Mesangial cell (primary cell): ENCODE data around the gene CATSPER4. TPM values are rescaled to one million over a fixed set of nuclear protein-coding genes. Genes with fewer than 3 reads are reported as not detected.

Source experiments
- total RNA-seq: library from RNA; depleted of rRNA; stranded (reverse); fragments of >200 nt; gene quantifications from 2 replicates; pipeline ENCODE4 v1.2.3, GENCODE V29; 2015

CATSPER4 gene
- total RNA-seq: not detected in 2 replicates

GRCh38 chr1:26190373-26190987 is at the start of gene CATSPER4:
Gene CATSPER4, plus strand, starts transcription at chr1:26190602. Its CDS starts 26 bp downstream, at chr1:26190628.

GRCh38 chr1:26158908-26159742 is 31.3 kb upstream of the CATSPER4 start, which contains the start of gene FAM110D:
Gene FAM110D, plus strand, starts transcription at chr1:26159079. Its CDS starts 2,213 bp downstream, at chr1:26161292.

GRCh38 chr1:26168410-26169197 is 21.8 kb upstream of the CATSPER4 start, which contains the start of gene C1orf232:
Gene C1orf232, minus strand, starts transcription at chr1:26168963. Its CDS starts 464 bp downstream, at chr1:26168499.

GRCh38 chr1:26169669-26170471 is 20.5 kb upstream of the CATSPER4 start, which contains the start of gene ZNF593:
Gene ZNF593, plus strand, starts transcription at chr1:26169908. Its CDS starts 76 bp downstream, at chr1:26169984.

GRCh38 chr1:26171084-26172072 is 19.0 kb upstream of the CATSPER4 start, which contains the start of gene ZNF593OS:
Gene ZNF593OS, minus strand, starts transcription at chr1:26171832. Its CDS starts 171 bp downstream, at chr1:26171661.

GRCh38 chr1:26177182-26177684 is 13.2 kb upstream of the CATSPER4 start, which contains the start of gene CNKSR1:
Gene CNKSR1, plus strand, starts transcription at chr1:26177491. Its CDS starts 57 bp downstream, at chr1:26177548.

GRCh38 chr1:26233903-26234643 is 43.7 kb downstream of the CATSPER4 start, which contains the start of gene CEP85:
Gene CEP85, plus strand, starts transcription at chr1:26234200. Its CDS starts 5,584 bp downstream, at chr1:26239784.

Other genes with a start within 250 kb of the CATSPER4 start
- 9.4 and 9.6 TPM in 2 replicates for gene PAFAH2, start 192.5 kb upstream of the CATSPER4 start, total RNA-seq
- gene EXTL1, start 168.8 kb upstream of the CATSPER4 start, total RNA-seq: 0.65 and 2.3 TPM in 2 replicates
- 0.38 TPM in 1 of 2 replicates, not detected in the other for gene SLC30A2, start 144.5 kb upstream of the CATSPER4 start, total RNA-seq
- 0.38 TPM in 1 of 2 replicates, not detected in the other for gene TRIM63, start 123.0 kb upstream of the CATSPER4 start, total RNA-seq
- 2.0 and 2.9 TPM in 2 replicates for gene PDIK1L, start 78.8 kb upstream of the CATSPER4 start, total RNA-seq
- gene FAM110D, start 31.5 kb upstream of the CATSPER4 start, total RNA-seq: 0.25 TPM in 1 of 2 replicates, not detected in the other
- not detected in 2 replicates for gene C1orf232, start 21.6 kb upstream of the CATSPER4 start, total RNA-seq
- gene ZNF593, start 20.7 kb upstream of the CATSPER4 start, total RNA-seq: 103 and 117 TPM in 2 replicates
- gene ZNF593OS, start 18.8 kb upstream of the CATSPER4 start, total RNA-seq: 0.13 TPM in 1 of 2 replicates, not detected in the other
- gene CNKSR1, start 13.1 kb upstream of the CATSPER4 start, total RNA-seq: 1.5 and 3.4 TPM in 2 replicates
- 4.9 and 17.8 TPM in 2 replicates for gene CEP85, start 43.6 kb downstream of the CATSPER4 start, total RNA-seq
- gene SH3BGRL3, start 89.5 kb downstream of the CATSPER4 start, total RNA-seq: 121 and 161 TPM in 2 replicates
- gene UBXN11, start 116.0 kb downstream of the CATSPER4 start, total RNA-seq: 3.6 and 8.7 TPM in 2 replicates
- not detected in 2 replicates for gene CD52, start 127.4 kb downstream of the CATSPER4 start, total RNA-seq
- gene CRYBG2, start 163.5 kb downstream of the CATSPER4 start, total RNA-seq: 0.16 and 0.25 TPM in 2 replicates
- gene ZNF683, start 182.1 kb downstream of the CATSPER4 start, total RNA-seq: not detected in 2 replicates
- gene LIN28A, start 220.2 kb downstream of the CATSPER4 start, total RNA-seq: 0.38 TPM in 1 of 2 replicates, not detected in the other
- gene DHDDS, start 241.7 kb downstream of the CATSPER4 start, total RNA-seq: 33.6 and 39.7 TPM in 2 replicates